Keratinocyte (primary cell): ENCODE measurements around the gene BBOX1. TPM values are rescaled to one million over a fixed set of nuclear protein-coding genes. Genes with fewer than 3 reads are reported as not detected.

Source experiments
- DNase-seq: peaks from one replicate; pipeline ENCODE4 v3.0.0-alpha.2; 2011; ENCODE audit warnings: low read depth, missing footprints, low spot score
- FAIRE-seq: peaks from 2 replicates; lab custom pipeline; 2011; peaks lifted over from hg19 to GRCh38; lab: Jason Lieb, UNC
- H2AFZ ChIP-seq: 2 replicates; pipeline ENCODE4 v1.6.0; 2012; ENCODE audit warnings: low read length, control low read depth, inconsistent platforms; ENCODE audit not compliant: control insufficient read depth
- H3K27ac ChIP-seq: 2 replicates; pipeline ENCODE4 v1.5.1; 2011; ENCODE audit warnings: low read length; ENCODE audit not compliant: control insufficient read depth, insufficient read depth
- H3K27me3 ChIP-seq: 3 replicates; pipeline ENCODE4 v1.6.0; 2011; ENCODE audit warnings: low read length; ENCODE audit not compliant: control insufficient read depth, insufficient read depth; ENCODE audit errors: extremely low read depth
- H3K36me3 ChIP-seq, 2 experiments: 2 replicates in 1 of 2; 3 replicates in 1 of 2; pipeline ENCODE4 v1.5.1; 2011; ENCODE audit warnings: low read length in 2 of 2, mild to moderate bottlenecking in 1 of 2; ENCODE audit not compliant: control insufficient read depth in 2 of 2, insufficient read depth in 2 of 2; ENCODE audit errors: extremely low read depth in 1 of 2
- H3K4me1 ChIP-seq: 3 replicates; pipeline ENCODE4 v1.5.1; 2011; ENCODE audit warnings: low read length; ENCODE audit not compliant: control insufficient read depth, insufficient read depth; ENCODE audit errors: extremely low read depth
- H3K4me2 ChIP-seq: 3 replicates; pipeline ENCODE4 v1.6.0; 2011; ENCODE audit warnings: low read depth, low read length; ENCODE audit not compliant: control insufficient read depth, insufficient read depth; ENCODE audit errors: extremely low read depth
- H3K4me3 ChIP-seq, 3 experiments: fragments of 200-600 bp in 1 of 3; sonication (generic) in 1 of 3; 2 replicates in 2 of 3; 3 replicates in 1 of 3; pipeline ENCODE4 v1.5.1; 2011 to 2016; ENCODE audit warnings: low read length in 3 of 3, mild to moderate bottlenecking in 3 of 3, control low read depth in 2 of 3, inconsistent platforms in 1 of 3, low read depth in 1 of 3, mixed read lengths in 1 of 3, mixed run types in 1 of 3, moderate library complexity in 1 of 3; ENCODE audit not compliant: control insufficient read depth in 2 of 3, insufficient read depth in 2 of 3; ENCODE audit errors: extremely low read depth in 1 of 3
- H3K79me2 ChIP-seq: 2 replicates; pipeline ENCODE4 v1.6.0; 2012; ENCODE audit warnings: low read length; ENCODE audit not compliant: control insufficient read depth, insufficient read depth
- H3K9ac ChIP-seq: 3 replicates; pipeline ENCODE4 v1.6.0; 2011; ENCODE audit warnings: low read length; ENCODE audit not compliant: control insufficient read depth, insufficient read depth; ENCODE audit errors: extremely low read depth
- H3K9me1 ChIP-seq: 3 replicates; pipeline ENCODE4 v1.6.0; 2011; ENCODE audit warnings: low read length; ENCODE audit not compliant: control insufficient read depth, insufficient read depth; ENCODE audit errors: extremely low read depth
- H3K9me3 ChIP-seq: 2 replicates; pipeline ENCODE4 v1.5.1; 2012; ENCODE audit warnings: low read depth, low read length; ENCODE audit not compliant: control insufficient read depth
- H4K20me1 ChIP-seq: 3 replicates; pipeline ENCODE4 v1.6.0; 2011; ENCODE audit warnings: low read length; ENCODE audit not compliant: control insufficient read depth, insufficient read depth; ENCODE audit errors: extremely low read depth
- CTCF ChIP-seq, 3 experiments: IDR thresholded peaks in 1 of 3; conservative IDR thresholded peaks in 1 of 3; optimal IDR thresholded peaks in 1 of 3; 2 replicates in 2 of 3; 3 replicates in 1 of 3; pipeline versions ENCODE3 to v1.5.1; 2011; ENCODE audit warnings: low read length in 3 of 3, mild to moderate bottlenecking in 3 of 3, moderate library complexity in 2 of 3, control low read depth in 1 of 3, inconsistent platforms in 1 of 3; ENCODE audit not compliant: insufficient read depth in 2 of 3; ENCODE audit errors: extremely low read depth in 1 of 3
- EZH2 ChIP-seq: IDR thresholded peaks from one replicate; pipeline ENCODE4 v1.6.1; 2012; ENCODE audit warnings: inconsistent platforms, mild to moderate bottlenecking, low read length, moderate library complexity
- dilution Hi-C: fragments of 300-500 bp; cut with MboI; formaldehyde crosslinking; loops from one replicate; pipeline ENCODE4 v1.7.0; 2020; ENCODE audit warnings: low sequenced_read_pairs; ENCODE audit not compliant: extremely low pct_ligation_motif_present
- polyA plus RNA-seq, 5 experiments: library from polyadenylated mRNA; depleted of rRNA in 3 of 5; stranded (reverse) in 3 of 5; stranded (forward) in 1 of 5; unstranded in 1 of 5; fragments of >200 nt; gene quantifications; 1 replicate in 1 of 5; 2 replicates in 3 of 5; 3 replicates in 1 of 5; pipeline versions ENCODE4 v1.2.1 to v1.2.3, GENCODE V29; 2011 to 2012; ENCODE audit warnings: missing spikeins in 2 of 5, low read depth in 1 of 5, low replicate concordance in 1 of 5

BBOX1 gene
- polyA plus RNA-seq, 1 donor (not counting 4 experiments of a cell fraction or from before 2014, with no cell fraction given): 2.4 TPM

- no peaks in the 10 kb centered on the region for H4K20me1 ChIP-seq
- no peak for FAIRE-seq
- peak overlapping the region; percentile 67 for H2AFZ ChIP-seq
- H3K36me3 ChIP-seq: no peaks in the 10 kb centered on the region
- no peaks in the 10 kb centered on the region for H3K79me2 ChIP-seq
- no peaks in the 10 kb centered on the region for H3K9me1 ChIP-seq
- no peak overlapping the region for H3K9ac ChIP-seq
- DNase-seq: peak; percentile 17
- no peaks in the 10 kb centered on the region for H3K27me3 ChIP-seq
- H3K4me1 ChIP-seq: peaks cover 31% of the 10 kb centered on the region
- no peak overlapping the region for H3K4me3 ChIP-seq
- no peaks in the 10 kb centered on the region for H3K9me3 ChIP-seq
- dilution Hi-C loops: no loop called here
- H3K27ac ChIP-seq: peak overlapping the region; percentile 39
- H3K4me2 ChIP-seq: peak overlapping the region; percentile 25
- no peak for TF ChIP-seq EZH2
Measured at GRCh38 chr11:27085111-27085510, 44.5 kb downstream of the BBOX1 start.

- Histone ChIP-seq H2AFZ (peak overlapping the region; percentile 67), H3K27ac (peak overlapping the region; percentile 39), H4K20me1 (no peaks in the 10 kb centered on the region), H3K27me3 (no peaks in the 10 kb centered on the region), H3K4me1 (peaks cover 31% of the 10 kb centered on the region), H3K9me1 (no peaks in the 10 kb centered on the region), H3K36me3 (no peaks in the 10 kb centered on the region), H3K9me3 (no peaks in the 10 kb centered on the region), H3K4me2 (peak overlapping the region; percentile 25), H3K4me3 (no peak overlapping the region), H3K79me2 (no peaks in the 10 kb centered on the region), H3K9ac (no peak overlapping the region)
- DNase-seq (no peak), FAIRE-seq (no peak)
- dilution Hi-C loops: no loop called here
- TF ChIP-seq EZH2: no peak
- no peak for TF ChIP-seq CTCF (optimal IDR thresholded peaks at IDR 0.05 in 1 of 3, IDR thresholded peaks at IDR 0.05 in 1 of 3, conservative IDR thresholded peaks at IDR 0.05 in 1 of 3; ENCODE audit: extremely low read depth in 1 of 3, insufficient read depth in 2 of 3, low read length in 3 of 3)
Measured at GRCh38 chr11:27085605-27086004, 45.0 kb downstream of the BBOX1 start.

- Histone ChIP-seq H3K9me1 (no peaks in the 10 kb centered on the region), H3K9me3 (no peaks in the 10 kb centered on the region), H3K9ac (no peak overlapping the region), H4K20me1 (no peaks in the 10 kb centered on the region), H3K27me3 (no peaks in the 10 kb centered on the region), H3K27ac (no peak overlapping the region), H3K4me3 (no peak overlapping the region), H3K36me3 (no peaks in the 10 kb centered on the region), H2AFZ (no peak overlapping the region), H3K4me2 (peak overlapping the region; percentile 20), H3K79me2 (no peaks in the 10 kb centered on the region), H3K4me1 (peaks cover 31% of the 10 kb centered on the region)
- TF ChIP-seq CTCF (optimal IDR thresholded peaks at IDR 0.05 in 1 of 3, IDR thresholded peaks at IDR 0.05 in 1 of 3, conservative IDR thresholded peaks at IDR 0.05 in 1 of 3; ENCODE audit: extremely low read depth in 1 of 3, insufficient read depth in 2 of 3, low read length in 3 of 3) (no peak), EZH2 (no peak)
- dilution Hi-C loops: no loop called here
- FAIRE-seq (peak; percentile 29), DNase-seq (no peak)
Measured at GRCh38 chr11:27087432-27087831, 46.8 kb downstream of the BBOX1 start.
